BLaER1 treated with 17β-estradiol and CSF1 and Interleukin-3, amounts not matched to agents 10 nM and 100 nM (cell line): ENCODE data around the gene ST8SIA2.

Source experiments
- H3K27ac ChIP-seq, 11 experiments: shearing (Covaris generic); formaldehyde crosslinking; 2 replicates each; pipeline ENCODE4 v1.8.1; 2022
- H3K27me3 ChIP-seq, 11 experiments: shearing (Covaris generic); formaldehyde crosslinking; 2 replicates each; pipeline ENCODE4 v1.8.1; 2022
- H3K36me3 ChIP-seq, 11 experiments: shearing (Covaris generic); formaldehyde crosslinking; 2 replicates each; pipeline ENCODE4 v1.8.1; 2022
- H3K4me1 ChIP-seq, 10 experiments: shearing (Covaris generic); formaldehyde crosslinking; 2 replicates each; pipeline ENCODE4 v1.8.1; 2022
- H3K4me2 ChIP-seq, 11 experiments: shearing (Covaris generic); formaldehyde crosslinking; 2 replicates each; pipeline ENCODE4 v1.8.1; 2022
- H3K4me3 ChIP-seq, 10 experiments: shearing (Covaris generic); formaldehyde crosslinking; 2 replicates each; pipeline ENCODE4 v1.8.1; 2022
- H3K9ac ChIP-seq, 11 experiments: shearing (Covaris generic); formaldehyde crosslinking; 2 replicates each; pipeline ENCODE4 v1.8.1; 2022
- H3K9me3 ChIP-seq, 11 experiments: shearing (Covaris generic); formaldehyde crosslinking; replicated peaks in 1 of 11; 2 replicates each; pipeline ENCODE4 v1.8.1; 2022
- H4K20me1 ChIP-seq, 11 experiments: shearing (Covaris generic); formaldehyde crosslinking; 2 replicates each; pipeline ENCODE4 v1.8.1; 2022
- Cebpa-rat ChIP-seq, 11 experiments: shearing (Covaris generic); IDR thresholded peaks; 2 replicates each; pipeline ENCODE4 v1.8.1; 2022

ST8SIA2 gene

GRCh38 chr15:92393980-92394308 is 263 bp downstream of the ST8SIA2 start:
- Histone ChIP-seq H3K36me3 (peaks cover 0 to 10% (median 0%) of the 10 kb centered on the region in 11 experiments; a peak in 4 of 22 replicates), H3K9me3 (no peaks in the 10 kb centered on the region), H3K4me2 (peak overlapping the region; percentile 87 to 98 (median 96)), H3K27me3 (peaks cover 17 to 46% (median 18%) of the 10 kb centered on the region in 11 experiments), H3K27ac (peak overlapping the region in 9 of 11 experiments; percentile 41 to 87 (median 76); a peak in 18 of 22 replicates), H3K9ac (peak overlapping the region; percentile 48 to 93 (median 77); a peak in 21 of 22 replicates), H3K4me3 (peak overlapping the region; percentile 61 to 93 (median 75)), H4K20me1 (0 out of 22 replicates have a peak, but pooled peaks cover 0 to 13% (median 0%) of the 10 kb centered on the region in 11 experiments), H3K4me1 (peaks cover 28 to 42% (median 38%) of the 10 kb centered on the region in 10 experiments)
- no peak for TF ChIP-seq Cebpa-rat (IDR thresholded peaks at IDR 0.05)

DNA sequence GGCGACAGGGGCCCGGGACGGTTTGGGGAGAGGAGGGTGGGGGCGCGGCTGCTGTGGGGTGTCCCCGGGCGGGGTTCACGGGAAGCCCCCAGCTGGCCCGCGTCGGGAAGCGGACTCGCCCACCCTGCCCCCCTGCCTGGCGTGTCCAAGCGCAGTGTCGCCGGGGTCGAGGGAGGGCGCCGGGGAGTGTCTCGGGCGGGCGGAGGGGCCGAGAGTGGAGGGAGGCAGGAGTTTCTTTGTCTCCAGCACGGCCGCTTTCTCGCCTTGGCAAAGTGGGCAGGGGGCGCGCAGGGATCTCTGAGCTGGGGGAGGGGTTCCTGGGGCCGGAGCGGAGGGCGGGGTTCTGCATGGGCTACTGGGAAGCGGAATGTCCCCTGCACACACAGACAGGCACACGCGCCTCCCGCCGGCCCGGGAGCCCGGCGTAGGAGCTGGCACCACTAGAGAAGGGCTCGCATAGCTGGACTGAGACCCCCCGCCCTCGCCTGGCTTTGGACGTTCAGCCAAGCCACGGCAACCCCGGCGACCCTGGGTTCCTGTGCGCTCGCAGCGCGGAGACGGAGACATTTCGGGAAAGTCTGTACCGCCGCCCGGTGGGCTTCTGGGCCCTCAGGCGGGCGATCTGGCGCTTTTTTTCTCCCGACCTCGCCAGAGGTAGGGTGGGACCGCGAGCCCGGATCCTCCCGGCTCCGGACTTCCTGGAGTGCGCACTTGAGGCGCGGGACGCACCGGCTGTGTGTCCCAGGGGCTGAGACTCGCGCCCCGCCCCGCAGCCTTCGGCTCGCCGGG is 822 bp downstream of the ST8SIA2 start:
- Histone ChIP-seq H3K9me3 (no peaks in the 10 kb centered on the region), H3K4me3 (peak overlapping the region; percentile 61 to 93 (median 75)), H3K36me3 (peaks cover 0 to 11% (median 0%) of the 10 kb centered on the region in 11 experiments; a peak in 4 of 22 replicates), H3K27ac (peak overlapping the region in 9 of 11 experiments; percentile 41 to 87 (median 76); a peak in 18 of 22 replicates), H3K4me2 (peak overlapping the region; percentile 87 to 98 (median 96)), H3K9ac (peak overlapping the region; percentile 48 to 93 (median 77); a peak in 21 of 22 replicates), H4K20me1 (0 out of 22 replicates have a peak, but pooled peaks cover 0 to 13% (median 0%) of the 10 kb centered on the region in 11 experiments), H3K27me3 (peaks cover 17 to 46% (median 18%) of the 10 kb centered on the region in 11 experiments), H3K4me1 (peaks cover 28 to 45% (median 38%) of the 10 kb centered on the region in 10 experiments)
- TF ChIP-seq Cebpa-rat (IDR thresholded peaks at IDR 0.05), result no peak

DNA sequence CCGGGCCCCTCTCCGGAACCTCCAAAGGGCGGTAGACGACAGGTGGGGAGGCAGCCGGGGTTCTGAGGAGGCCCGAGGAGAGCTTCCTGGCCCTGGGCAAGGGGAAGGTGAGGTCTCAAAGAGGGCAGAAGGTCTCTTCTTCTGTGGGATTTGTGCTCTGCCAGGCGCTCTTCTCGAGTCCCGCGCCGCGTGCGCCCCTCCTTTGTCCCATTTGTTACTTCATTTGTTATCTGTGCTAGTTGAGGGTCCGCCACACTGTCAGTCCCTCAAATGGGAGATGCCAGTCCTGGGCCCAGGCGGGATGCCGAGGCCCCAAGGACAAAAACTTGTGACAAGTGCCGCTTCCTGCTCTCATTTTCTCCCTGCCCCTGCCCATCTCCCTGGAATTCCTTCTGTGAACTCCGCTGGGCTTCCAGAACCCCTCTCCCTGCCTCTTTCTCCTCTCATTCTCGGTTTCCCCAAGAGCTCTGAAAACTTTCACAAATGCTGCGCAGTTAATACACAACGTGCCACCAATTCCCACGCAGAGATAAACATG is 1.5 kb downstream of the ST8SIA2 start:
- Histone ChIP-seq H3K9me3 (no peaks in the 10 kb centered on the region), H3K4me3 (peak overlapping the region; percentile 61 to 93 (median 75)), H4K20me1 (peaks cover 0 to 13% (median 0%) of the 10 kb centered on the region in 11 experiments; a peak in 1 of 22 replicates), H3K4me1 (peaks cover 28 to 45% (median 38%) of the 10 kb centered on the region in 10 experiments), H3K9ac (peak overlapping the region; percentile 48 to 93 (median 77); a peak in 21 of 22 replicates), H3K27ac (peak overlapping the region in 9 of 11 experiments; percentile 41 to 87 (median 76); a peak in 18 of 22 replicates), H3K36me3 (peaks cover 0 to 15% (median 0%) of the 10 kb centered on the region in 11 experiments; a peak in 7 of 22 replicates), H3K4me2 (peak overlapping the region; percentile 87 to 98 (median 96)), H3K27me3 (peaks cover 17 to 46% (median 18%) of the 10 kb centered on the region in 11 experiments)
- no peak for TF ChIP-seq Cebpa-rat (IDR thresholded peaks at IDR 0.05)

DNA sequence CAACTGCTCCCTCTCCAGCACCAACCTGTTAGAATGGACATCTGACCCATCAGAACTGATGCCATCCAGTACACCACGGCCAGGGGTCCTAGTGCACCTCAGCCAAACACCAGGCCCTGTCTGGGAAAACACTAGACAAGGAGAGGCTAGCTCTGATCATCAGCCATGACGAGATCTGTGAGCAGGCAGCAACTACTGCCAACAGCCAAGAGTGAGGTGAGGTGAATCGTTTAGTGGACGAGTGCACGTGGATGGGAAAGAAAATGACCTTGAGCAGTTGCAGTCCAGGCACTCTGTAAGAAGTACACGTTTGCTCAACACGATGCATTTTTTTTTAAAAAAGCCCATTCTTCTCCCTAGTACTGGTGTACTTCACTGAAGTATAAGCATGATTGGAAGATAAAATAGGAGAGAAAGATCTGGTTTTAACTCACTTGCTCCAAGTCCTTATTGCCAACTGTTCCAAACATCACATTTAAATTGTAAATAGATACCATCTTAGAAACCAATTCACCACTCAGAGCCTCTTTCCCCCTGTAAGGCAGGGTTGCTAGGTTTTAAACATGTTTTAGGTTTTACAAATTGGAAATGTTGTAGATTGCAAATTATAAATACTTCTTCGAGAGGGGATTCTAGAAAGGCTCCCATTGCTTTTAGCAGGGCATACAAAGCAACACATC is 5.7 kb downstream of the ST8SIA2 start:
- TF ChIP-seq Cebpa-rat (IDR thresholded peaks at IDR 0.05), result no peak
- peaks cover 0 to 17% (median 0%) of the 10 kb centered on the region in 11 experiments; a peak in 6 of 22 replicates for H4K20me1 ChIP-seq
- peaks cover 0 to 18% (median 0%) of the 10 kb centered on the region in 11 experiments; a peak in 7 of 22 replicates for H3K27me3 ChIP-seq
- no peak overlapping the region for H3K9ac ChIP-seq
- no peak overlapping the region for H3K27ac ChIP-seq
- no peak overlapping the region for H3K4me2 ChIP-seq
- H3K4me1 ChIP-seq, result peaks cover 11 to 24% (median 14%) of the 10 kb centered on the region in 10 experiments
- no peaks in the 10 kb centered on the region for H3K9me3 ChIP-seq
- peaks cover 0 to 40% (median 22%) of the 10 kb centered on the region in 11 experiments; a peak in 12 of 22 replicates for H3K36me3 ChIP-seq
- H3K4me3 ChIP-seq, result no peak overlapping the region

GRCh38 chr15:92400573-92400972 is 6.9 kb downstream of the ST8SIA2 start:
- Histone ChIP-seq H3K36me3 (peaks cover 0 to 44% (median 22%) of the 10 kb centered on the region in 11 experiments; a peak in 12 of 22 replicates), H4K20me1 (peaks cover 0 to 17% (median 0%) of the 10 kb centered on the region in 11 experiments; a peak in 6 of 22 replicates), H3K9me3 (no peaks in the 10 kb centered on the region), H3K4me1 (peaks cover 3 to 18% (median 7%) of the 10 kb centered on the region in 10 experiments), H3K27me3 (peaks cover 0 to 7% (median 0%) of the 10 kb centered on the region in 11 experiments; a peak in 3 of 22 replicates), H3K4me2 (no peak overlapping the region), H3K4me3 (no peak overlapping the region), H3K9ac (no peak overlapping the region), H3K27ac (no peak overlapping the region)
- no peak for TF ChIP-seq Cebpa-rat (IDR thresholded peaks at IDR 0.05)

DNA sequence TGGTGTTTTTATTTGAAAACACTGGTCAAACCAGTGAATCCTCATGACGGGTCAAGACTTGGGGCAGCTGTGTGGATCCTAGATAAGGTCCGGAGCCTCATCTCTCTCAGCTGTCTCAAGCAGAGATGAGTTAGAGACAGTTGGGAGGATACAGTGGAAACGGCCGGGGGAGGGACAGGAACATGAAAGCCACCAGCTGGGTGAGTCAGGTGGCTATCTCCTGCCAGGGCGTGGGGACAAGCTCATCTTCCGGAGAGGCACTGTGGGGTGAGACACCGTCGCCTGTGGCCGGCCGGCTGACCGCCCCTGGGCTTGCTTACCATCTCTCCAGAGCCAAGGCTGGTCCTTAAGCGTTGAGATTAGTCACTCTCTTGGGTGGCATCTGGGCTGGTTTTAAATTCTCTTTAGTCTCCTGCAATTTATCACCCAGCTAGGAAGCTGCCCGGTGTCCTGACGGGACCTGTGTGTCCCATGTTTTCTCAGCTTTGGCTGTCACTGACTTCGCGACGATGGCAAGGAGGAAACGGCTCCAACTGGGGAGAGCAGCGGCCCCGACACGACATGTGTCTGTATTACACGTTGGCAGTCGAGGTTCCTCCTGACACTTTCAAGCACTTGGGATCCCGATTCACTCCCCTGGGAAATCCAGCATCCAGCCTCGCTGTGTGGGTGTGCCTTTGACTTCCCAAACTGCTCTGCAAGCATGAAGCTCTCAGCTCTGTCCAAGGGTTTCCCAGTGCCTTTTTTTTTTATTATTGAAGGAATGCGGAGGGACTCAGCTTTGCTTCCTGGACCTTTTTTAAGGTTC is 7.5 kb downstream of the ST8SIA2 start:
- no peak for TF ChIP-seq Cebpa-rat (IDR thresholded peaks at IDR 0.05)
- Histone ChIP-seq H3K4me2 (no peak overlapping the region), H3K36me3 (peaks cover 0 to 48% (median 22%) of the 10 kb centered on the region in 11 experiments; a peak in 12 of 22 replicates), H3K4me1 (peaks cover 0 to 12% (median 1%) of the 10 kb centered on the region in 10 experiments; a peak in 15 of 20 replicates), H3K9ac (no peak overlapping the region), H3K4me3 (no peak overlapping the region), H3K9me3 (no peaks in the 10 kb centered on the region), H3K27ac (no peak overlapping the region), H3K27me3 (0 out of 22 replicates have a peak, but pooled peaks cover 0 to under 1% (median 0%) of the 10 kb centered on the region in 11 experiments), H4K20me1 (peaks cover 0 to 17% (median 0%) of the 10 kb centered on the region in 11 experiments; a peak in 6 of 22 replicates)

GRCh38 chr15:92402751-92403150 is 9.1 kb downstream of the ST8SIA2 start:
- Histone ChIP-seq H4K20me1 (peaks cover 0 to 17% (median 0%) of the 10 kb centered on the region in 11 experiments; a peak in 6 of 22 replicates), H3K9me3 (no peaks in the 10 kb centered on the region), H3K27ac (no peak overlapping the region), H3K4me1 (peaks cover 0 to 6% (median 0%) of the 10 kb centered on the region in 10 experiments; a peak in 1 of 20 replicates), H3K27me3 (no peaks in the 10 kb centered on the region), H3K9ac (no peak overlapping the region), H3K36me3 (peaks cover 0 to 50% (median 22%) of the 10 kb centered on the region in 11 experiments; a peak in 12 of 22 replicates), H3K4me2 (no peak overlapping the region), H3K4me3 (no peak overlapping the region)
- no peak for TF ChIP-seq Cebpa-rat (IDR thresholded peaks at IDR 0.05)
